Astrocyte (in vitro differentiated cells and primary cell): ENCODE measurements around the gene MRPL22. TPM values are rescaled to one million over a fixed set of nuclear protein-coding genes. Genes with fewer than 3 reads are reported as not detected.
A peak's percentile ranks its signal among the peaks of the same experiment; 100 is the strongest.

ENCODE experiments used
- DNase-seq: peaks from one replicate; pipeline ENCODE4 v3.0.0-alpha.2; 2010; ENCODE audit warnings: low read depth
- FAIRE-seq: peaks from 2 replicates; lab custom pipeline; 2011; peaks lifted over from hg19 to GRCh38; lab: Jason Lieb, UNC
- H2AFZ ChIP-seq: 2 replicates; pipeline ENCODE4 v1.6.0; 2012; ENCODE audit warnings: low read depth, low read length, inconsistent platforms
- H3K27ac ChIP-seq: 2 replicates; pipeline ENCODE4 v1.5.1; 2011; ENCODE audit warnings: low read depth, low read length, inconsistent platforms
- H3K27me3 ChIP-seq: 2 replicates; pipeline ENCODE4 v1.6.0; 2011; ENCODE audit warnings: low read length, inconsistent platforms; ENCODE audit not compliant: insufficient read depth
- H3K36me3 ChIP-seq: 2 replicates; pipeline ENCODE4 v1.5.1; 2011; ENCODE audit warnings: low read length, inconsistent platforms; ENCODE audit not compliant: insufficient read depth
- H3K4me1 ChIP-seq: 2 replicates; pipeline ENCODE4 v1.5.1; 2011; ENCODE audit warnings: low read length, inconsistent platforms; ENCODE audit not compliant: insufficient read depth
- H3K4me2 ChIP-seq: 2 replicates; pipeline ENCODE4 v1.6.0; 2012; ENCODE audit warnings: low read length, inconsistent platforms
- H3K4me3 ChIP-seq: 2 replicates; pipeline ENCODE4 v1.5.1; 2011; ENCODE audit warnings: low read depth, mild to moderate bottlenecking, low read length, inconsistent platforms; ENCODE audit not compliant: insufficient read depth
- H3K79me2 ChIP-seq: 2 replicates; pipeline ENCODE4 v1.6.0; 2012; ENCODE audit warnings: mild to moderate bottlenecking, low read length, inconsistent platforms; ENCODE audit not compliant: insufficient read depth
- H3K9ac ChIP-seq: 2 replicates; pipeline ENCODE4 v1.6.0; 2012; ENCODE audit warnings: mild to moderate bottlenecking, low read length, inconsistent platforms
- H3K9me3 ChIP-seq: 2 replicates; pipeline ENCODE4 v1.5.1; 2012; ENCODE audit warnings: low read depth, mild to moderate bottlenecking, low read length, inconsistent platforms; ENCODE audit not compliant: insufficient read depth
- H4K20me1 ChIP-seq: 2 replicates; pipeline ENCODE4 v1.6.0; 2012; ENCODE audit warnings: low read length, inconsistent platforms; ENCODE audit not compliant: insufficient read depth
- H3K27ac Mint-ChIP-seq: one replicate; pipeline ENCODE4 v1.8.0; 2021; ENCODE audit warnings: mild to moderate bottlenecking, mixed read lengths; ENCODE audit not compliant: unreplicated experiment
- H3K27me3 Mint-ChIP-seq: one replicate; pipeline ENCODE4 v1.8.0; 2021; ENCODE audit warnings: low read depth, mixed read lengths; ENCODE audit not compliant: unreplicated experiment
- H3K36me3 Mint-ChIP-seq: one replicate; pipeline ENCODE4 v1.8.0; 2021; ENCODE audit warnings: low read depth, mixed read lengths; ENCODE audit not compliant: unreplicated experiment
- H3K4me1 Mint-ChIP-seq: one replicate; pipeline ENCODE4 v1.8.0; 2021; ENCODE audit warnings: low read depth, mixed read lengths; ENCODE audit not compliant: unreplicated experiment
- H3K4me3 Mint-ChIP-seq: one replicate; pipeline ENCODE4 v1.8.0; 2021; ENCODE audit warnings: mild to moderate bottlenecking, moderate library complexity, mixed read lengths; ENCODE audit not compliant: unreplicated experiment
- H3K9me3 Mint-ChIP-seq: one replicate; pipeline ENCODE4 v1.8.0; 2021; ENCODE audit warnings: mild to moderate bottlenecking, mixed read lengths; ENCODE audit not compliant: unreplicated experiment
- CTCF ChIP-seq: IDR thresholded peaks from 2 replicates; pipeline ENCODE4 v1.5.1; 2011; ENCODE audit warnings: low read depth, mild to moderate bottlenecking, inconsistent platforms, low read length, moderate library complexity; ENCODE audit not compliant: insufficient read depth
- EZH2 ChIP-seq: IDR thresholded peaks from 2 replicates; pipeline ENCODE4 v1.6.1; 2012; ENCODE audit warnings: mild to moderate bottlenecking, low read length, inconsistent platforms; ENCODE audit not compliant: insufficient read depth
- total RNA-seq: library from RNA; stranded (reverse); gene quantifications from 2 replicates; pipeline ENCODE4 v1.2.1, GENCODE V29; 2021

The MRPL22 gene
- total RNA-seq, 1 donor from 2014 or later, result 49.1 TPM

GRCh38 chr5:154995679-154996078, 54.8 kb downstream of the MRPL22 start:
- Histone ChIP-seq H3K4me2 (no peak overlapping the region), H3K9me3 (no peaks in the 10 kb centered on the region), H3K4me1 (no peaks in the 10 kb centered on the region), H3K27ac (no peak overlapping the region), H3K9ac (no peak overlapping the region), H3K79me2 (no peaks in the 10 kb centered on the region), H2AFZ (no peak overlapping the region), H3K27me3 (no peaks in the 10 kb centered on the region), H3K36me3 (no peaks in the 10 kb centered on the region), H4K20me1 (no peaks in the 10 kb centered on the region), H3K4me3 (no peak overlapping the region)
- TF ChIP-seq CTCF (no peak), EZH2 (no peak)
- H3K4me1 Mint-ChIP-seq, result no peaks in the 10 kb centered on the region
- no peak overlapping the region for H3K4me3 Mint-ChIP-seq
- FAIRE-seq (no peak), DNase-seq (no peak)
- H3K27ac Mint-ChIP-seq, result no peak overlapping the region
- no peaks in the 10 kb centered on the region for H3K36me3 Mint-ChIP-seq
- peaks cover 4% of the 10 kb centered on the region for H3K27me3 Mint-ChIP-seq
- no peaks in the 10 kb centered on the region for H3K9me3 Mint-ChIP-seq

- no peak overlapping the region for H3K27ac ChIP-seq
- DNase-seq (peak; percentile 18), FAIRE-seq (no peak)
- no peaks in the 10 kb centered on the region for H4K20me1 ChIP-seq
- H2AFZ ChIP-seq, result no peak overlapping the region
- Mint-ChIP-seq H3K36me3 (no peaks in the 10 kb centered on the region), H3K9me3 (no peaks in the 10 kb centered on the region), H3K4me1 (no peaks in the 10 kb centered on the region), H3K27me3 (peaks cover 6% of the 10 kb centered on the region), H3K27ac (no peak overlapping the region), H3K4me3 (no peak overlapping the region)
- no peak for TF ChIP-seq CTCF
- TF ChIP-seq EZH2, result no peak
- H3K4me1 ChIP-seq, result no peaks in the 10 kb centered on the region
- H3K4me2 ChIP-seq, result peak overlapping the region; percentile 5
- no peaks in the 10 kb centered on the region for H3K36me3 ChIP-seq
- H3K27me3 ChIP-seq, result no peaks in the 10 kb centered on the region
- H3K4me3 ChIP-seq, result no peak overlapping the region
- no peaks in the 10 kb centered on the region for H3K79me2 ChIP-seq
- H3K9ac ChIP-seq, result no peak overlapping the region
- no peaks in the 10 kb centered on the region for H3K9me3 ChIP-seq
Observed at GRCh38 chr5:154997746-154998145, 56.9 kb downstream of the MRPL22 start.

- Histone ChIP-seq H2AFZ (no peak overlapping the region), H3K79me2 (no peaks in the 10 kb centered on the region), H3K27ac (no peak overlapping the region), H3K27me3 (no peaks in the 10 kb centered on the region), H3K9ac (no peak overlapping the region), H4K20me1 (no peaks in the 10 kb centered on the region), H3K4me1 (no peaks in the 10 kb centered on the region), H3K9me3 (no peaks in the 10 kb centered on the region), H3K4me3 (no peak overlapping the region), H3K4me2 (no peak overlapping the region), H3K36me3 (no peaks in the 10 kb centered on the region)
- no peak overlapping the region for H3K4me3 Mint-ChIP-seq
- no peak for TF ChIP-seq CTCF
- H3K36me3 Mint-ChIP-seq, result no peaks in the 10 kb centered on the region
- DNase-seq (no peak), FAIRE-seq (no peak)
- H3K4me1 Mint-ChIP-seq, result no peaks in the 10 kb centered on the region
- H3K9me3 Mint-ChIP-seq, result no peaks in the 10 kb centered on the region
- no peak overlapping the region for H3K27ac Mint-ChIP-seq
- H3K27me3 Mint-ChIP-seq, result peaks cover 3% of the 10 kb centered on the region
Observed at GRCh38 chr5:154999865-155000264, 59.0 kb downstream of the MRPL22 start.
